VCaP (cell line): ENCODE results near the gene PHRF1.
"Not testable (repeated sequence)": the region's sequence is repeated elsewhere in the genome, so short reads cannot be mapped to it uniquely, and the experiment has no call there.

Experiments
- H3K27ac ChIP-seq: fragments of 450-650 bp; 2 replicates; pipeline ENCODE4 v1.5.1; 2017
- TF ChIP-seq, protein P1 (sequence below): fragments of 450-650 bp; conservative IDR thresholded peaks from 2 replicates; pipeline ENCODE4 v1.5.1; 2017; ENCODE audit warnings: mild to moderate bottlenecking, moderate library complexity

Gene PHRF1

DNA sequence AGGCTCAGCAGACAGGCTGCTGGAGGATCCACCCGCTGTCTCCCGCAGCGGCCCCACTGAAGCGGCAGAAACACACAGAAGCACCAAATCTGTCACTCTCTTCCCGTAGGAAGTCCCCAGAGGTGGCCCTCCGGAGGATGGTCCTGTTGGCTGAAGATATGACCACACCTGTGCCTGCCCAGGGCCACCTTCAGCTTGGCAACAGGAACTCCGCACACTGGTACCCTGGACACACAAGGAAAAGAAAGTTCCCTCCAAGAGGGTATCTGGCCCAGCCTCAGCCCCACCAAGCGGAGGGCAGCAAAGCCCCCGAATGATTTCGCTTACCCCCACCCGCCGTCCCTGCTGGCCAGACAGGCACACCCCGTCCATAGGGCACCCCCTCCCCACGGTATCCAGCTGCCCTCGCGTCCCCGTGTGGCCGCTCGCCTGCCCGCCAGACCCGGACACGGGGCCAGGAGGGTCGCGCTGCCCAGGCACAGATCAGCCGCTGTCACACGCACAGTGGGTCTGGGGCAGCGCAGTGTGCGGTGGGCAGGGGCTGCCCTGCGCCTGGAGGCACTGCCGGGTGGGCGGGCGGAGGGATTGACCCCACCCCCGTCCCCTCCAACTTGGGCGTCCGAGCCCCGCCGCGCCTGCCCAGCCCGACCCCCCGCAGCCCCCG lies 8.5 kb upstream of the PHRF1 start:
- H3K27ac ChIP-seq = peak overlapping the region; percentile 89
- TF ChIP-seq, protein P1, sequence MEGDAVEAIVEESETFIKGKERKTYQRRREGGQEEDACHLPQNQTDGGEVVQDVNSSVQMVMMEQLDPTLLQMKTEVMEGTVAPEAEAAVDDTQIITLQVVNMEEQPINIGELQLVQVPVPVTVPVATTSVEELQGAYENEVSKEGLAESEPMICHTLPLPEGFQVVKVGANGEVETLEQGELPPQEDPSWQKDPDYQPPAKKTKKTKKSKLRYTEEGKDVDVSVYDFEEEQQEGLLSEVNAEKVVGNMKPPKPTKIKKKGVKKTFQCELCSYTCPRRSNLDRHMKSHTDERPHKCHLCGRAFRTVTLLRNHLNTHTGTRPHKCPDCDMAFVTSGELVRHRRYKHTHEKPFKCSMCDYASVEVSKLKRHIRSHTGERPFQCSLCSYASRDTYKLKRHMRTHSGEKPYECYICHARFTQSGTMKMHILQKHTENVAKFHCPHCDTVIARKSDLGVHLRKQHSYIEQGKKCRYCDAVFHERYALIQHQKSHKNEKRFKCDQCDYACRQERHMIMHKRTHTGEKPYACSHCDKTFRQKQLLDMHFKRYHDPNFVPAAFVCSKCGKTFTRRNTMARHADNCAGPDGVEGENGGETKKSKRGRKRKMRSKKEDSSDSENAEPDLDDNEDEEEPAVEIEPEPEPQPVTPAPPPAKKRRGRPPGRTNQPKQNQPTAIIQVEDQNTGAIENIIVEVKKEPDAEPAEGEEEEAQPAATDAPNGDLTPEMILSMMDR = no peak

DNA sequence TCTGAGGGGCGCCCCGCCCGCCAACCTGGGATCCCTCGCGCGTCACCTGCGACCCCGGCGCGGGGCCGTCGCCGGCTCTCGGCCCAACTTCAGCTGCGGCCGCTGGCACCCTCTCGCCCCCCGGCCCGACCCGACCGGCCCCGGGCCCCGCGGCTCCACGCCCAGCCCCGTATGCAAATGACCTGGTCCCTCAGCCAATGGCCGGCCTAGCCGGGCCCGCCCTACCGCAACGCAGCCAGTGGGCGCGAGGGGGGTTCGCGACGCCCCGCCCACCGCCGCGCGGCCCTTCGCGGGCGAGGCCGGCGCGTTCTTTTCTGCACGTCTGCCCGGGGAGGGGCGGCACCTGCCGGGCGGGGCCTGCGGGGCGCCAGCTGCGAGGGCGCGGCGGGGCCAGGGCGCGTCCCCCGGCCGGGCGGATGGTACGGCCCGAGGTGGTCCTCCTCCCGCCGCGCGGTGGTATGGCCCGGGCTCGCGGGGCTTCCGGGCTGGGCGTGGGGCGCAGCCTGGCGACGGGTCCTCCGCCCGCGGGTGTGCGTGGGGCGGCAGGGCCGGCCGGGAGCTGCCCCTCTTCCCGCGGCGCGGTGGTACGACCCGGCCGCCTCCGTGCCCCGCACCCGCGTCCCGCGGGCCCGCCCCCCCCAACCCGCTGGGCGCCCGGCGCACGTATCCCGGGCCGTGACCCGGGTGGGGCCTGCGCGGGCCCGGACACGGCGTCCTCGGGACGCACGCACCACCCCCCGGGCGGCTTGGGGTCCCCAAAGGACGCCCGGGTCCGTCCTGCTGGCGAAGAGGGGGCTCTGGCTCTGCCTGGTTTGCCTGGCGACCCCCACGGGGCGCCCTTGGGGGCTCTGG lies 7.7 kb upstream of the PHRF1 start:
- TF ChIP-seq, protein P1 = no peak
- peak overlapping the region; percentile 89 for H3K27ac ChIP-seq

DNA sequence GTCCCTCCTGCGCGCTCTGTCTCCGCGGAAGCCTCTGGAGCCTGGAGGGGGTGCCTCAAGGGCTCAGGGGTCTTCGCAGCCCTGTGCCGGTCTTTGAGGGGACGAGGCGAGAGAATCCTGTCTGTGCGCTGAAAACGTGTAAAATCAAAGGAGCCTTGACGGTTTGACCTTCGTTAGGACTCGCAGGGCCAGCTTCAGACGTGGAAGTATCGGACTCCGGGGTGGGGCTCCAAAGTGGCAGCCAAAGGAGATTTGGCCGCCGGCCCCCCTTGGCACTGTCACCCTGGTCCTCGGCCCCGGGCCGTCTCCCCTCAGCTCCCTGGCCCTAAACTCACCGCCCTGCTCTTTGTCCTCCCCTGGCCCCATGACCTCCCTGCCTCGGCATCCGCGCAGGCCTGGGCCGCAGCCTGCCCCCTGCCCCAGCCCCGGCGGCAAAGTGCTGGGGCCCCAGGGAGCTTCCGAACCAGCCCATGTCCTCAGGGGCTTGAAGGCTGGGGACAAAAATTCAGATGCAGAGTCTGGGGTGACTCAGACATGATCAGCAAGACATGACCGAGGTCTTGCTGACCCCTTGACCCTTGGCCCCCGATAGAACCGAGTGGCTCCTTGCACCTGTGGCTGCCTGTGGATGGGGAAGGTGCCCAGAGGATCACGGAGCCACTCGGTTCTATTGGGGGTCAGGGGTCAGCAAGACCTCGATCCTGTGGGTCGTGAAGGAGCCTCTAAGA lies 6.9 kb upstream of the PHRF1 start:
- peak overlapping the region; percentile 89 for H3K27ac ChIP-seq
- TF ChIP-seq, protein P1 = no peak

DNA sequence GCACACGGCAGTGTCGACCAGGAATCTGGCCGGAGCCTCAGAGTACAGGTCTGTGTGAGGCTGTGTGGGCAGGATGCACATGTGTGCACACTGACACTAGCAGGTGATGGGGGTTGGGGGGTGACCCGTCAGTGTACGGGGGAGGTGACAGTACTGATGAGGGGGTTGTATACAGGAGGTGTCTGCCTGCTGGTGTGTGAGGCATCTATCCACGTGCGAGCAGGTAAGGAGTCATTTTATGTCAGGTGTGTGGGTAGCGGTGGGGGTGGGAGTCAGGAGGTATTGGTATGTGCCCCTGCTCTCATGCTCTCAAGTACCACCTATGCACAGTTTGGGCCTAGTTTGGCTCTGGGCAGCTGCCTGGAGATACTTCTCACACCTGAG lies 4.5 kb upstream of the PHRF1 start:
- TF ChIP-seq, protein P1 = no peak
- H3K27ac ChIP-seq = no peak overlapping the region

DNA sequence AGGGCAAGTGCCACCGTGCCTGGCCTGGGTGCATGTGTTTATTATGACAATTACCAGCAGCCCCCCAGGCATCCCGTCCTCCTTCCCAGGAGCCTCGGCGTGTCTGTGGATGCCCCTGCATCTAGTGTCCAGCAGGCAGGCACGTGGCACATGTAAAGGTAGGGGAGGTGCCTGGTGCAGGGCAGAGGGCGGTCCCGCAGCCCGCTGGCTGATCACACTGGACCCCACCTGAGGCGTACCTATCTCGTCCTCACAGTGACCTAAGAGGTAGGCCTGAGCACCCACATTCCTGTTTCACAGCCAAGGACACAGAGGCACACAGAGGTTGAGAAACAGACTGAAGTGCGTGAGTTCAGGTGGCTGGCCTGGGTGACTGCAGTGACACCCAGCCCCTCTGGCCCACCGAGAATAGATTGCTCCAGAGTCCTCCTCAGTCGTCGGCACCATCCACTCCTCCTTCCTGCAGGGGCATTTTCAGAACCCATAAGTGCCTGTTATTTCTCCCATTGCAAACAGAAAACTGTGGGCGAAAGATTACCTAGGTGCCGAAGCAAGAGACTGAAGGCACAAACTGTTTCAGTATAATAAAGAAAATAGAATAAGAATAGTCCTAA lies 3.0 kb upstream of the PHRF1 start:
- no peak overlapping the region for H3K27ac ChIP-seq
- TF ChIP-seq, protein P1 = no peak

DNA sequence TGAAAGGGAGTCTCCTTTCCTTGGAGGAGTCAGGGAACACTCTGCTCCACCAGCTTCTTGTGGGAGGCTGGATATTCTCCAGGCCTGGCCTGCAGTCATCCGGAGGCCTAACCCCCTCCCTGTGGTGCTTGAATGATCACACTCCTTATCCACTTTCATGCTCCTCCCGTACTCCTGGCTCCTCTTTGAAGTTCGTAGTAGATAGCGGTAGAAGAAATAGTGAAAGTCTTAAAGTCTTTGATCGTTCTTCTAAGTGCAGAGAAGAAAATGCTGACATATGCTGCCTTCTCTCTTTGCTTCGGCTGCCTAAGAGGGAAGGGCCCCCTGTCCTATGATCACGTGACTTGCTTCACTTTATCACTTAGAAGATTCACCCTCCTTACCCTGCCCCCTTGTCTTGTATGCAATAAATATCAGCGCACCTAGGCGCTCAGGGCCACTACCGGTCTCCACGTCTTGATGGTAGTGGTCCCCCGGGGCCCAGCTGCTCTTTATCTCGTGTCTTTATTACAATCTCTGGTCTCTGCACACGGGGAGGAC lies 2.2 kb upstream of the PHRF1 start:
- H3K27ac ChIP-seq = not testable (repeated sequence)

DNA sequence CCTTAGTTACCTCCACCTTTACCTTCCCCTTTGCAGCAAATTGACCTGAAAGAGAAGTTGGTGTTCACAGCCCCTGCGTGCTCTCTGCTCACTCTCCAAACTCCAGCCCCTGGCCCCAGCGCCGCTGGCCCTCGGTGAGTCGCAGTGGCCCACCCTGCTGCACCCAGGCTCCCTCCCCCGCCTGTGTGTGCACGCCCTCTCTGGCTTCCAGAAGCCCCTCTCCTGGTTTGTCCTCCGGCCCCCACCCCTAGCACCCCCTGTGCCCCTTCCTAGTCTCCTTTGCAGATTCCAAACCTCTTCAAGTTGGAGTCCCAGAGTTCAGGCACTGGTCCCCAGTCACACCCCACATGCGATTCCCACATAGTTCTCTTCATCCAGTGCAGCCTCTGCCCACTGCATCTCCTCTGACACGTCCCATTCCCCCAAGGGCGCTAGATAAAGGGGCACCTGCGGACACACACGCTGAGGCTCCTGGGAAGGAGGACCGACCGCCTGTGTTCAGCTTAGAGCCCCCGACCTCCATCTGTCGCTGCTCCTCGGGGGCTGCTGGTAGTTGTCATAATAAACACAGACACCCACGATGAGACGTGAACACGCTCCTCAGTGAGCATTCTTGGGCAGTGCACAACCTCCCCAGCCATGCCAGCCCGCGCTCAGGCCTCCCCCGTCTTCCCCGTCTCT lies 1.5 kb upstream of the PHRF1 start:
- TF ChIP-seq, protein P1 = no peak
- peak overlapping the region; percentile 95 for H3K27ac ChIP-seq
